Cerebellar cortex (tissue), 1 donor: Measurements from ENCODE around the gene HGD.
"Not testable (repeated sequence)": the region's sequence is repeated elsewhere in the genome, so short reads cannot be mapped to it uniquely, and the experiment has no call there.

Source experiments
- DNase-seq: peaks from one replicate; pipeline ENCODE4 v3.0.0-alpha.2; 2015; ENCODE audit warnings: low spot score

Gene HGD

DNA sequence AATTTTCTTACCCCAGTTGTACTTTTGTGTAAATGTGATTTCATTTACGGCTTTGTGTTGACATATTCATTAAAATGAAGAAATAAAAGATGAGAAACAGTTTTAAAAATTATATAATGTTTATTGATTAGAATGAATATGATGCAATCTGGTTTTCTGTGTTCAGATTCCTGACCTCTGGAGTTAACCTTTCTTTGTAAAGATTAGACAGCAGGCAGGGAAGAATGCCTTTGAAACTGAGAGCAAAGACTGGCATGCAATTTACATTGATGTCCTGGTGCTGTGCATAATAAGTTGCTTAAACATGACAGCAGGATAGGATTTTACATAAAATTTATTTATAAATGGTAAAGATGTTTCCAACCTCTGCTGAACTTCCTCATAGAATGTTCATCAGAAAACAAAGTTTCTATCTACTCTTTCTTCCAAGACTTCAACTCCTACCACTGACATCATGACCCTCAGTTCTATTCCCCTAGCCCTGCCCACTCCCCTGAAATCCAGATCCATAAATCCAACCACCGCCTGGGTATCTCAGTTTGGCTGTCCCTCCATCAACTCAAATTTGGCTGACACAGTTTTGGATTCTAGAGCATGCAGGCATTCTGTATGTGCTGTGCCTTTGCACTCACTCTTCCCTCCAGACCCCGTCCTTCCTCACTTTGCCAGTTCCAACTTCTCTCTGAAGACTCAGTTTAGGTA is 1.7 kb downstream of the HGD start:
- DNase-seq, result no peak

- DNase-seq, result peak; percentile 93
Observed at GRCh38 chr3:120678984-120679383, 3.1 kb downstream of the HGD start.

- DNase-seq, result peak; percentile 76
Observed at GRCh38 chr3:120678331-120678947, 3.6 kb downstream of the HGD start.

DNA sequence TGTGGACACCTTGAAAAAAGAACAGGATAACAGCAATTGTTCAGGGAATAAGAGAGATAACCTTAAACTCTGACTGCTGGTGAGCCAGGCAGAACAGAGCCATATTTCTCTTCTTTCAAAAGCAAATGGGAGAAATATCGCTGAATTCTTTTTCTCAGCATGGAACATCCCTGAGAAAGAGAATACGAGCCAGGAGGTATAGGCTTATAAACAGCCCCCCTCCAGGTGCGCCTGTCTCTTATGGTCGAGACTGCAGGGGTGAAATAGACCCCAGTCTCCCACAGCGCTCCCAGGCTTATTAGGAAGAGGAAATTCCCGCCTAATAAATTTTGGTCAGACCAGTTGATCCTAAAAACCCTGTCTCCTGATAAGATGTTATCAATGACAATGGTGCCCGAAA is 4.8 kb downstream of the HGD start:
- not testable (repeated sequence) for DNase-seq

DNA sequence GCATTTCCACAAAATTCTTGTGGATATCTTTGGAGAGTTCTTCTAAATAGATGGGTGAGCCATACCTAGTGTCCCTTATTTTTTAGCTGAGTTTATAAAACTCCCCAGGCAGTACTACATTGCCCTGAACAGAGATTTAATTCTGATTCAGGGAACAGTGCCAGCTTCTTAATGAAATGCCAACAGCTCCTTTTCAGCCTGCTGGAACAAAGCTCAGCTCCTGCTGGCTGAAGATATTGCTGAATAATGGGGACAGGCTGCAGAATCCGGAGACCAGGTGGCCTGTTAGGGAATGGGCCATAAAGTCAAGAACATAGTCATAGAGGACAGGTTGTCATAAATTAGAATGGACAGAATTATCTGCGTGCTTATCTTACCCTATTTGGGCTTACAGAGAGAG is 8.9 kb downstream of the HGD start:
- DNase-seq, result peak; percentile 99

GRCh38 chr3:120670576-120670975 is 11.5 kb downstream of the HGD start:
- no peak for DNase-seq

DNA sequence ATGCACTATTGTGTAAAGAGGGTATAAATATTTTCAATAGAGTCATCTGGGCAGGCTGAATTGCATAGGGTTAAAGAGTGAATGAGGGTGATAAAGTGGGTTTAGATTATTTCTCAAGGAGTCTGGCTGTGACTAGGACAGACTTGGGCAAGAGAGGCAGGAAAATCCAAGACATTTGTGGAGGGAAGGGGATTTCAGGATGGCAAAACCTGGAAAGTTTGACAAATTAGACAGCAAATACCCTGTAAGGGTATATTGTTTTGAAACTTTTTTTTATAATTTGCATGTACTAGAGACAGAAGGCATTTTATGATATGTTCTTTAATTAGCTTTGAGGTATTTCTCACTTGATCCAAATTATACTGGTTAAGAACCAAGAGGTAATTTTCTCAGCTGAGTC is 17.1 kb downstream of the HGD start:
- no peak for DNase-seq

GRCh38 chr3:120661945-120662344 is 20.1 kb downstream of the HGD start:
- DNase-seq, result no peak

DNA sequence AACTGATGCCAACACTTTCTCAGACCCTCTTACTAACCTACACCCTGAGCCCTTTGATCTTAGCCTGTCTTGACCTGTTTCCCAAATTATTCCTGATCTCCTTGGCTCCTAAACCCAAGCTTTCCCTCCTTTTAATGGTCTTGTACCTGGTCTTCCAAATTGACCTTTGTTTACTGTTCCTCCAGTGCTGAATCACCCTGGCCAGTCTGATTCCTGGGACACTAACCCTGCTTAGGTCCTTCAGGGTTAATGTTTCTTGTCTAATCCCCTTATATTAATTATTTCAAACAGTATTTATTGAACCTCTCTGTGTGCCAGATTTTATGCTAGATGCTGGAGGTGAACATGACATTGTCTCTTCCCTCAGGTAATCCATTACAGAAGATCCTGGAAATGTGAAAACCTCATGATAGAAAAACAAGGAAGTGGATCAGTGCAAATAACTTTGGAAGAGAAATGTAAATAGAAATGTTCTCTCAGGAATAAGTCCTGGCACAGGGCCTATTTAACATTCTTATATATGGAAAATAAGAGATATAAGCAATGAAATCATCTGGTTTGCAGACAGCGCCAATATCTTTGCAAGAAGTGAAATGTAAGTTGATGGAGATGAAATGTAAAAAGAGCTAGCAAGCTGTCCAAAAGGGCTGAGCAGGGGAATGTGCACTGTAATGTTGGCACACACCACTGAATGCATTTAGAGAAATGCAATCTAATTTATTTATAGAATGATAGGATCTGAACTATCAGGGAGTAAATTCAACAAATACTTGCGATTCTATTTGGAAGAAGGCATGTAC is 20.7 kb downstream of the HGD start:
- no peak for DNase-seq

DNA sequence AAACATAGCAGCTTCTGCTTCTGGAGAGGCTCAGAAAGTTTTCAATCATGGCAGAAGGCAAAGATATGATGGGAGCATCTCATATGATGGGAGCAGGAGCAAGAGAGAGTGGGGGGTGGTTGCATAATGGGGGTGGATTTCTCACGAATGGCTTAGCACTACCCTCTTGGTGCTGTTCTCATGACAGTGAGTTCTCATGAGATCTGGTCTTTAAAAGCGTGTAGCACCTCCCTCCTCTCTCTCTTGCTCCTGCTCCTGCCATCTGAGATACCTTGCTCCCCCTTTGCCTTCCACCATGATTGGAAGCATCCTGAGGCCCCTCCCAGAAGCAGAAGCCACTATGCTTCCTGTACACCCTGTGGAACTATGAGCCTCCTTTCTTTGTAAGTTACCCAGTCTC is 22.2 kb downstream of the HGD start:
- DNase-seq, result no peak

GRCh38 chr3:120659285-120659684 is 22.8 kb downstream of the HGD start:
- no peak for DNase-seq

- peak; percentile 53 for DNase-seq
Observed at GRCh38 chr3:120652896-120653545, 29.0 kb downstream of the HGD start.

- DNase-seq, result peak; percentile 79
Observed at GRCh38 chr3:120652281-120652680, 29.8 kb downstream of the HGD start.

GRCh38 chr3:120650311-120650710 is 31.7 kb downstream of the HGD start:
- no peak for DNase-seq

DNA sequence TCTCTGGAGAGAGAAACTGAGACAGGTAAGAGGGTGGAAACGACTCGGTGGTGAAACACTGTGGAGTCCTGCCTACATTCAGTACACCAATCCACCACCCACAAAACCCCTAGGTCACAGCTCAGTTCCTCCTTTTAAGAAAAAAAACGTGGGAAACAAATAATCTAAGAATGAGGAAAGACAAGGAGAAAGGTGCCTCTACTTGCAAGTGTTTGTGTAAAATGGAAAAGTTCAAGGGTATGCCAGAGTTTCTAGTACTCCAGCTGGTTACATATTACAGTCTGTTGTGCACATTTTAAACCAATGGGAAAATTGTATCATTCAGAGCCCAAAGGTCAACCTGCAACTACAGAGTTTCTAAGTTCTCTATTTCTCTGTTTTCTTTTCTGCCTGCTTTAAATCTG is 32.2 kb downstream of the HGD start:
- DNase-seq, result no peak

GRCh38 chr3:120648290-120648689 is 33.7 kb downstream of the HGD start:
- no peak for DNase-seq

DNA sequence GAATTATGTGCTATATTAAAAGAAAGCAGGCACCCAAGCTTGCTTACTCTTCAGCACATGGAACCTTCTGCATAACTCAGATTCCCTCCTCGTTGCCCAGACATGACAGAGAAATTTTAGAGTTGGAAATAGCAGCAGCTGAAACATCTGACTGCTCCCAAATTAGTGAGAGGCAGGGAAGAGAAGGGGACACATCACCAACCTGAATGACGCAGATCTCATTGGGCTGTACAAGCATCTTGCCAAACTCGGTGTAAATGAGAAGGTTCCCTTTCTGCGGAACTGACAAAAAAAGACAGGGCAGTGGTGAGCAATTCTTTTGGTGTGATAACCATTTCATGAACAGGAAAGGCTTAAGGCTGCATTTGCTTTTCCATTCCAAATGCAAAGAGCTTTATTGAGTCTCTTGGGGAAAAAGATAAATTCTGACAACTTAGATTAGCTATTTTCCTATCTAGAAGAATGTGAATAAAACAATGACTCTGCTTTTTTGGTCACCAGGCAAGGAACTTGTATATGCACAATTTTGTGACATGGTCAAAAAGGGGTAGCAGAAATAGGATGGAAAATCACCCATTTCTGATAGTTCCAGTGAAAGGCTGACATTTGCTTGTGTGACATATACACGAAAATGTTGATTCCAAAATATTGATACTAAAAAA is 35.1 kb downstream of the HGD start:
- DNase-seq, result no peak

DNA sequence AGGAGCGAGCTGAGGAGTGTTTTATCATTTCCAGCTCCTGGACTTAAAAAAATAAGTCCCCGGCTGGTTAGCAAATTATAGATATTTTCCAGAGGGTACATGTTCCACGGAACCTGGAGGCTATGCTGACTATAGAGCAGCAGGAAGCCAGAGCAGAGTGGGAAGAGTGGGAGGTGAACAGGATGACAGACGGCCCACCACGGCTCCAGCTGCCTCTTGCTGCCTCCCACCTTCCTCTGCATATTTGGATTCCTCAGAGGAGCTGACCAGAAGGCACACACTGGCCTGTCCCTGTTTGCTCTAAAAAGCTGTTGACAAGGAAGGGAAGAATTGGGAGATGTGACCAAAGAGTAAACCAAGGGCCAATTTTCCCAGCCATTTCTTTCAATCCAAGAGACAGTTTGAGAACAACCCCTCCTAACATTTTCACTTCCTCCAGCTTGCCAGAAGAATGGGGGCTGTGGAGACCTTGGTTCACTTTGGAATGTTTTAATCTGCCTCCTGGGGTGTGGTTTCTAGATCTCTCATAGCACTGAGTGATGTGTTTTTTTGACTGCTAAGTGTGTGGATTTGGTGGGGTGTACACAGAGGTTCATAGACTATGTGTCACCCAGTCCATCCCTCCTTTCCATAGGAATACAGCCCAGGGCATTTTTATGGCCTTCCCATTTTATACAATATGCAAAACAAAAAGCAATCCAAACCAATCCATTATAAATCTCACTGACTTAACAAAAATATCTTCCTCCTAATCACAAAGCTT is 36.8 kb downstream of the HGD start:
- DNase-seq, result peak; percentile 84

DNA sequence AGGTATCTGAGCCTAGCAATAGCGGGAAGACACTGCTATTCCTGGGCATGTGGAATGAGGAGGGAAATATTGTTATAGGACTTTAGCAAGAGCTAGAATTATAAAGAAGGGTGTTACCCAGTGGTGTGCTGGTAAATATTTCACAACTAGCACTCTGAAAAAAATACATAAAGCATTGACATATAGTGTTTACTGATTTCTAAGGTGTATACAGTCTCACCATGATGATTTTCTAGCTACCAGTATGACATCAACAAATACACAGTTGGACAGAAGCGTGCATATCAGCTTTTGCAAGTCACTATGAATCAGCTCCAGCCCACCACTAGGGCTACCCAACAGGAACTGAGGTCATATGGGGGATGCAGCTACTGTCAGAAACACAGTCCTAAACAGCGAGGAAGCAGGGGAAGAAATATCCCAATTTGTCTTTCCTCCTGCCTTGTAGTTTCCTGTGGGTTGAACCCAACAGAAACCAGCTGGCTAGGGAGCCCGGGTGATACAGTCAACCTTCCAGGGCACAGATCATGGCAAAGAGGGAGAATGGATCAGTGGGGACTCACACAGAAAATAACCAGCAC is 39.6 kb downstream of the HGD start:
- DNase-seq, result no peak

DNA sequence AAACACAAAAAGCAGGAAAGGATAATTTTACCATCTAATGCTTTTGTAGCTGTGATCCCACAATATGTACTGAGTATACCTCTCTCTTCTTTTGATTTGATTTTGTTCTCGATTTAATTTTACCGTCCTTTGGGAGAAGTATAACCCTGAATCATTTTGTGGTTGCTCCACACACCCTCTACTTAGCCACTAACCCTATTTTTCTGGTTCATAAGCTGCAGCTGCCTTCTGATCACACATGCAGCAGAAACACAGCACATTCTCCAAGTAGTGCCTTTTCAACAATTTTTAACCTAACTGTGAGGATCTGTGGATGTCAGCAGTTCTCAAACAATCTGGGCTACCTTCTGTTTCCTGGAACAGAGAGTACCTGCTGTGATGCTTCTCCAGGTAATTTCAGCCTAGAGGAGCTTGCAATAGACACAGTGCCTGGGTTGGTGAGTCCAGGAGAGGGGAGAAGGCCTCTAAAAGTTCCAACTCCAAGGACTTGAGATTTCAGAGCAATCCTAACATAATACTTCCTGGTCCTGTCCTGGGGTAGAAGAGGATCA is 40.3 kb downstream of the HGD start:
- peak; percentile 95 for DNase-seq

GRCh38 chr3:120640231-120640630 is 41.8 kb downstream of the HGD start:
- DNase-seq, result peak; percentile 77
